ENCODE data around the gene KIF2C. TPM values are rescaled to one million over a fixed set of nuclear protein-coding genes. Genes with fewer than 3 reads are reported as not detected.
A peak's percentile ranks its signal among the peaks of the same experiment; 100 is the strongest.

KIF2C gene
- total RNA-seq, 2 experiments from 2014 or later, result 0.64 to 0.82 TPM

DNA sequence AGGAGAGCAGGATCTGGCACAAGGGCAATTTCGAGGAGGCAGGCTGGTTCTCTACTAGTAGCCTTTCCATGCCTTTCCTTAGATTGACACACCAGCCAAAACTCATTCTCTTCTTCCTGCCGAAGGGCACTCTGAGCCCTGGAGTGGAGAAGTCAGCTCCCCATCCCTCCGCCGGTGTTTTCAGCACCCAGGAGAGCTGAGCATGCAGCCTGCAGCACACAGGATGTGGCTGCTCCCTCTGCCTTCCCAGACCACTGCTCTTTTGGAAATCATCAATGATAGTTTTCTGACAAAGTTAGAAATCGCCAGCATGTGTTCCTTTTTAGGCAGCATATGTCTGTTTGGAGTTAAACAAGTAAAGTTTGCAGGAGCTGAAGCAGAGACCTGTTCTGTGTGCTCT is 20.3 kb upstream of the KIF2C start:
- ChIA-PET POLR2A (interaction anchor here (0.7 to 7.9 kb wide), 6 partner anchors 12 to 584 kb away, joined by 3 to 138 read pairs (median 5); partner anchors contain the start of genes PLK3, RNU5D-1 and RPS8), CTCF (interaction anchor here (0.6 to 1.2 kb wide), 2 partner anchors 16 kb away, joined by 3 read pairs; no protein-coding TSS in a partner anchor)
- Mint-ChIP-seq H3K4me3 (no peak overlapping the region), H3K27ac (peak overlapping the region; percentile 10), H3K9me3 (no peaks in the 10 kb centered on the region), H3K27me3 (no peaks in the 10 kb centered on the region), H3K36me3 (ENCODE audit: low read depth) (no peaks in the 10 kb centered on the region), H3K4me1 (ENCODE audit: low read depth) (peaks cover 79% of the 10 kb centered on the region)
- ATAC-seq (ENCODE audit: poor library complexity) (no peak), DNase-seq (peak in 2 of 14 experiments; percentile 15 to 47)
- H3K4me1 ChIP-seq (ENCODE audit: insufficient read depth, low read length), result peaks cover 84% of the 10 kb centered on the region
- H3K27me3 ChIP-seq (ENCODE audit: control insufficient read depth in 1 of 2, insufficient read depth in 2 of 2, low read length in 2 of 2), result no peaks in the 10 kb centered on the region
- no peaks in the 10 kb centered on the region for H3K36me3 ChIP-seq (ENCODE audit: insufficient read depth, low read length)
- H3K4me3 ChIP-seq (ENCODE audit: low read length), result no peak overlapping the region
- intact Hi-C loops (cut with DNase I, micrococcal nuclease), result loop anchor here (5.0 to 10.0 kb wide), 3 partner anchors 583 to 865 kb away; partner anchors contain the start of genes TESK2 (in 2 of the 2) and NASP (in 1 of the 2)
- no peaks in the 10 kb centered on the region for H3K9me3 ChIP-seq (ENCODE audit: control insufficient read depth in 1 of 2, insufficient read depth in 1 of 2, low read length in 2 of 2)
- TF ChIP-seq, protein P1, sequence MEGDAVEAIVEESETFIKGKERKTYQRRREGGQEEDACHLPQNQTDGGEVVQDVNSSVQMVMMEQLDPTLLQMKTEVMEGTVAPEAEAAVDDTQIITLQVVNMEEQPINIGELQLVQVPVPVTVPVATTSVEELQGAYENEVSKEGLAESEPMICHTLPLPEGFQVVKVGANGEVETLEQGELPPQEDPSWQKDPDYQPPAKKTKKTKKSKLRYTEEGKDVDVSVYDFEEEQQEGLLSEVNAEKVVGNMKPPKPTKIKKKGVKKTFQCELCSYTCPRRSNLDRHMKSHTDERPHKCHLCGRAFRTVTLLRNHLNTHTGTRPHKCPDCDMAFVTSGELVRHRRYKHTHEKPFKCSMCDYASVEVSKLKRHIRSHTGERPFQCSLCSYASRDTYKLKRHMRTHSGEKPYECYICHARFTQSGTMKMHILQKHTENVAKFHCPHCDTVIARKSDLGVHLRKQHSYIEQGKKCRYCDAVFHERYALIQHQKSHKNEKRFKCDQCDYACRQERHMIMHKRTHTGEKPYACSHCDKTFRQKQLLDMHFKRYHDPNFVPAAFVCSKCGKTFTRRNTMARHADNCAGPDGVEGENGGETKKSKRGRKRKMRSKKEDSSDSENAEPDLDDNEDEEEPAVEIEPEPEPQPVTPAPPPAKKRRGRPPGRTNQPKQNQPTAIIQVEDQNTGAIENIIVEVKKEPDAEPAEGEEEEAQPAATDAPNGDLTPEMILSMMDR (IDR thresholded peaks at IDR 0.05), result no peak
- no peak overlapping the region for H3K27ac ChIP-seq (ENCODE audit: low read depth in 1 of 2, low read length in 2 of 2)

DNA sequence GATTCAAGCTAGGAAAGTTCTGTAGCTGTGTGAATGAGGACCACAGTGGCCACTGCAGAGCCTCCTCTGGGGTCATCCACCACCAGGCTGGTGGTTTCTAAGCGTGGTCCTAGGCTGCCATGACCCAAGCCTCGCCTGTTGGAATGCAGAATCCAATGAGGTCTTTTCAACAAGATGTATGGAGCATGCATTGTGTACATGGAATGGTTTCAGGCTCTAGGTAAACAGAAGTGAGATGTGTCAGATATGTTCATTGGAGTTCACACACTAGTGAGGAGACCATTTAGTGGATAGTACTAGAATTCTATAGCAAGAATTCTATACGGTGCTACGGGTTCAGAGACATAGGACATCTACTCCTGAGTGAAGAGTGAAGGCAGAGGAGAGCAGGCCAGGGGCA is 19.4 kb upstream of the KIF2C start:
- H3K36me3 Mint-ChIP-seq (ENCODE audit: low read depth), result no peaks in the 10 kb centered on the region
- H3K36me3 ChIP-seq (ENCODE audit: insufficient read depth, low read length), result no peaks in the 10 kb centered on the region
- TF ChIP-seq, protein P1 (IDR thresholded peaks at IDR 0.05), result no peak
- H3K4me1 Mint-ChIP-seq (ENCODE audit: low read depth), result peaks cover 77% of the 10 kb centered on the region
- H3K4me3 ChIP-seq (ENCODE audit: low read length), result no peak overlapping the region
- peak overlapping the region; percentile 90 for H3K27ac Mint-ChIP-seq
- no peaks in the 10 kb centered on the region for H3K9me3 ChIP-seq (ENCODE audit: control insufficient read depth in 1 of 2, insufficient read depth in 1 of 2, low read length in 2 of 2)
- peak overlapping the region in 1 of 2 donors; percentile 1 for H3K27ac ChIP-seq (ENCODE audit: low read depth in 1 of 2, low read length in 2 of 2)
- H3K4me1 ChIP-seq (ENCODE audit: insufficient read depth, low read length), result peaks cover 83% of the 10 kb centered on the region
- intact Hi-C loops (cut with DNase I, micrococcal nuclease), result no loop called here
- no peaks in the 10 kb centered on the region for H3K9me3 Mint-ChIP-seq
- ChIA-PET POLR2A (interaction anchor here (2.3 to 7.9 kb wide), 6 partner anchors 9 to 99 kb away, joined by 9 to 138 read pairs (median 36); partner anchors contain the start of genes ARMH1, PLK3, RNU5D-1 and RPS8), CTCF (interaction anchor here (0.7 kb wide), 1 partner anchor 984 kb away, joined by 3 read pairs; no protein-coding TSS in a partner anchor)
- no peaks in the 10 kb centered on the region for H3K27me3 ChIP-seq (ENCODE audit: control insufficient read depth in 1 of 2, insufficient read depth in 2 of 2, low read length in 2 of 2)
- H3K4me3 Mint-ChIP-seq, result peak overlapping the region; percentile 36
- DNase-seq (no peak), ATAC-seq (ENCODE audit: poor library complexity) (no peak)
- H3K27me3 Mint-ChIP-seq, result no peaks in the 10 kb centered on the region

DNA sequence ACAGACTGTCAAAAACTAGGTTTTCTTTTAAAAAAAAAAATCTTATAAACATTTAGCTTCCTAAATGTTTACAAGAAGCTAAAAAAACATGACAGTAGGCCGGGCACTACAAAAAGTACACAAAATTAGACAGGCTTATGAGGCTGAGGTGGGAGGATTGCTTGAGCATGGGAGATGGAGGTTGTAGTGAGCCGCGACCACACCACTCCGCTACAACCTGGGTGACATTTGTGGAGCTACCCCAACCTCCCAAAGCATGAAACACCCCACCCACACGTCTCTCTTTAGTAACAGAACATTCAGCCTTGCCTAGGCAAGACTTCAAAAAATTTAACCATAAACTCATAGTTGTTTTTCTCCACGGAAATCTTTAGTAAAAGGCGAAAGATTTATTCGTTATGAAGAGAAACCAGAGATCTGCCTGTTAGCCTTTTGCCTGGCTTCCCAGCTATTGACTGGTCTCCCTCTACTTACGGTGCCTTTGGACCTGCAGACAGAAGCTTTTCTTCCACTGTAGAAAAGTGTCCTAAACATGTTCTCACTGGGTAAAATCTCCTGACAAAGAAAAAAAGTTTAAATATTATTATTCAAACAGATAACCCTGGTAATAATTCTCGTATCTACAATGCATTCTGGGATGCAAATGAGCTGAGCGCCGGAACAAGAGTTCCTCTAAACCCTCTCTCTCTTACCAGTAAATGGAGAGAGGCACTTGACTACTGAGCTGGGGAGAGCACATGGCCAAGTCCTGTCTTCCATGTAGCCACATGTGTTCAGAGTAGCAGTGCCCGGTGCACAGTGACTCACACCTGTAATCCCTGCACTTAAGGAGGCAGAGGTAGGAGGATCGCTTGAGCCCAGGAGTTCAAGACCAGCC is 17.9 kb upstream of the KIF2C start:
- H3K4me1 ChIP-seq (ENCODE audit: insufficient read depth, low read length), result peaks cover 77% of the 10 kb centered on the region
- H3K4me1 Mint-ChIP-seq (ENCODE audit: low read depth), result peaks cover 68% of the 10 kb centered on the region
- no peaks in the 10 kb centered on the region for H3K36me3 Mint-ChIP-seq (ENCODE audit: low read depth)
- peak overlapping the region; percentile 30 to 76 for H3K27ac ChIP-seq (ENCODE audit: low read depth in 1 of 2, low read length in 2 of 2)
- DNase-seq, result peak; percentile 16 to 93 (median 48)
- ChIA-PET CTCF (interaction anchor here (0.7 to 2.7 kb wide), 4 partner anchors 9 to 770 kb away, joined by 3 to 17 read pairs (median 3); partner anchors contain the start of gene RNU5D-1), POLR2A (interaction anchor here (0.5 to 7.9 kb wide), 43 partner anchors 10 to 1813 kb away, joined by 3 to 138 read pairs (median 5); partner anchors contain the start of genes AKR1A1, ARMH1, BEST4 and BTBD19)
- no peaks in the 10 kb centered on the region for H3K9me3 Mint-ChIP-seq
- peak overlapping the region; percentile 6 for H3K4me3 ChIP-seq (ENCODE audit: low read length)
- no peaks in the 10 kb centered on the region for H3K9me3 ChIP-seq (ENCODE audit: control insufficient read depth in 1 of 2, insufficient read depth in 1 of 2, low read length in 2 of 2)
- intact Hi-C loops (cut with DNase I, micrococcal nuclease), result loop anchor here in 1 of 2 experiments (1.0 kb wide), 1 partner anchor 10 kb away; the partner anchor contains the start of gene RNU5D-1
- H3K27me3 Mint-ChIP-seq, result no peaks in the 10 kb centered on the region
- TF ChIP-seq, protein P1 (IDR thresholded peaks at IDR 0.05), result no peak
- peak overlapping the region; percentile 84 for H3K4me3 Mint-ChIP-seq
- H3K36me3 ChIP-seq (ENCODE audit: insufficient read depth, low read length), result no peaks in the 10 kb centered on the region
- H3K27ac Mint-ChIP-seq, result peak overlapping the region; percentile 90
- peak; percentile 75 for ATAC-seq (ENCODE audit: poor library complexity)
- H3K27me3 ChIP-seq (ENCODE audit: control insufficient read depth in 1 of 2, insufficient read depth in 2 of 2, low read length in 2 of 2), result no peaks in the 10 kb centered on the region
